DOHH2 (cell line): ENCODE measurements around the gene P4HA2.

Experiments used
- CTCF ChIP-seq: fragments of 200-600 bp; sonication (generic); IDR thresholded peaks from one replicate; pipeline ENCODE4 v1.5.1; 2014; ENCODE audit warnings: antibody characterized with exemption, mild to moderate bottlenecking, low read depth, low read length; ENCODE audit not compliant: poor library complexity, severe bottlenecking
- EZH2phosphoT487 ChIP-seq: fragments of 200-600 bp; sonication (generic); IDR thresholded peaks from 2 replicates; pipeline ENCODE4 v1.6.1; 2017; ENCODE audit warnings: borderline replicate concordance, mild to moderate bottlenecking, antibody characterized with exemption, low read length, moderate library complexity, mixed read lengths

GRCh38 chr5:132176521-132176945, 51.1 kb downstream of the P4HA2 start:
- no peak for TF ChIP-seq CTCF
- TF ChIP-seq EZH2phosphoT487: no peak
